ENCODE data around the gene GRK4.

DNA sequence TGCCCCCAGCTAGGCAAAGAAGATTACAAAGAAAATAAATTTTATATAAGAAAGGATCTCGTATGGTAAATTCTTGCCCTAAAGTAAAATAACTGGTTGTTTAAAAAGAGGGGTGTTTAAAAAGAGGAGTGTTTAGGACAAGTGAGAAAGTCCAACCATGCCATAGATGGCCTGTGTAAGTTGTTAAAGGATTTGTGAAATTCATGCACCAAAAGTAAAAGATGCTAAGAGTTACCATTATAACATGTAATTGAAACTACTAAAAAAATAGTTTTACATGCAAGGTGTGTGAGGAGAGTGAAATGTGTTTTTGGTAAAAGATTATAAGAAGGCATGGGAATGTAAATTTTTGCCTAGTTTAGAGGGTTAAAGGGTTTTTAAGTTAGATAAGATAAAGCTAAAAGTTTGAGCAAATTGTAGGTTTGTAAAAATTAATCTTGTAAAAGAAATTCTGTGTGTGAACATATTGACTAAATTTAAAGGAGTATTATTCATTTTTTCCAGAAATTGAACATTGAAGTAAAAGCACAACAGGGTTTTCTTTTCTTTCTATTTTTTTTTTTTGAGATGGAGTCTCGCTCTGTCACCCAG, 90.9 kb downstream of the GRK4 start:
- no peak for TF ChIP-seq POLR2A (IDR thresholded peaks at IDR 0.05)
- TF ChIP-seq, protein P1, sequence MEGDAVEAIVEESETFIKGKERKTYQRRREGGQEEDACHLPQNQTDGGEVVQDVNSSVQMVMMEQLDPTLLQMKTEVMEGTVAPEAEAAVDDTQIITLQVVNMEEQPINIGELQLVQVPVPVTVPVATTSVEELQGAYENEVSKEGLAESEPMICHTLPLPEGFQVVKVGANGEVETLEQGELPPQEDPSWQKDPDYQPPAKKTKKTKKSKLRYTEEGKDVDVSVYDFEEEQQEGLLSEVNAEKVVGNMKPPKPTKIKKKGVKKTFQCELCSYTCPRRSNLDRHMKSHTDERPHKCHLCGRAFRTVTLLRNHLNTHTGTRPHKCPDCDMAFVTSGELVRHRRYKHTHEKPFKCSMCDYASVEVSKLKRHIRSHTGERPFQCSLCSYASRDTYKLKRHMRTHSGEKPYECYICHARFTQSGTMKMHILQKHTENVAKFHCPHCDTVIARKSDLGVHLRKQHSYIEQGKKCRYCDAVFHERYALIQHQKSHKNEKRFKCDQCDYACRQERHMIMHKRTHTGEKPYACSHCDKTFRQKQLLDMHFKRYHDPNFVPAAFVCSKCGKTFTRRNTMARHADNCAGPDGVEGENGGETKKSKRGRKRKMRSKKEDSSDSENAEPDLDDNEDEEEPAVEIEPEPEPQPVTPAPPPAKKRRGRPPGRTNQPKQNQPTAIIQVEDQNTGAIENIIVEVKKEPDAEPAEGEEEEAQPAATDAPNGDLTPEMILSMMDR (IDR thresholded peaks at IDR 0.05): no peak
